Gastroesophageal sphincter (tissue), 3 donors: ENCODE data around the gene BICRA.

Experiments
- EP300 ChIP-seq: sonication (generic); formaldehyde crosslinking; IDR thresholded peaks from one replicate; pipeline ENCODE4 v1.6.1; 2017; ENCODE audit warnings: antibody characterized with exemption, mild to moderate bottlenecking
- TF ChIP-seq, protein P1 (sequence below), 4 experiments: fragments of 200-600 bp in 2 of 4; fragments of 450-650 bp in 2 of 4; sonication (generic) in 1 of 4; IDR thresholded peaks; one replicate each; pipeline ENCODE4 v1.5.1; 2017 to 2019; ENCODE audit warnings: antibody characterized with exemption in 4 of 4, mild to moderate bottlenecking in 2 of 4, moderate library complexity in 2 of 4

DNA sequence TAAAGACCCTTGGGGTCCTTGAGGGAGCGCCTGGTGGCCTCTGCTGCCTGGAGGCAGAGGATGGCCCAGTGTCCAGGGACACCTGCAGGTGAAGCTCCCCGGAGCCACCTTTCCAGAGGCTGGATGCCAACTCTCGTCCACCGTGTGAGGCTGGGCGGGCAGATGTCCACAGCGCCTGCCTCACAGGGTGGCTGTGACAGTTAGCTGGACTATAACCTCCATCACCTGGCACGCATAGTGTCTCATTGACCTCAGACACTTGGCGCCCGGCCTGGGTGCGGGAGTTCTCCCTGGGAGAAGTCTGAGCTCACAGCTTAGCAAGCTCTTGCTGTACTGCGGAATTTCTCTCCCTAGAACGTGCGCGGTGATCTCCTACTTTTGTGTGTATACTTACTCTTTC, 9.8 kb downstream of the BICRA start:
- TF ChIP-seq, protein P1, sequence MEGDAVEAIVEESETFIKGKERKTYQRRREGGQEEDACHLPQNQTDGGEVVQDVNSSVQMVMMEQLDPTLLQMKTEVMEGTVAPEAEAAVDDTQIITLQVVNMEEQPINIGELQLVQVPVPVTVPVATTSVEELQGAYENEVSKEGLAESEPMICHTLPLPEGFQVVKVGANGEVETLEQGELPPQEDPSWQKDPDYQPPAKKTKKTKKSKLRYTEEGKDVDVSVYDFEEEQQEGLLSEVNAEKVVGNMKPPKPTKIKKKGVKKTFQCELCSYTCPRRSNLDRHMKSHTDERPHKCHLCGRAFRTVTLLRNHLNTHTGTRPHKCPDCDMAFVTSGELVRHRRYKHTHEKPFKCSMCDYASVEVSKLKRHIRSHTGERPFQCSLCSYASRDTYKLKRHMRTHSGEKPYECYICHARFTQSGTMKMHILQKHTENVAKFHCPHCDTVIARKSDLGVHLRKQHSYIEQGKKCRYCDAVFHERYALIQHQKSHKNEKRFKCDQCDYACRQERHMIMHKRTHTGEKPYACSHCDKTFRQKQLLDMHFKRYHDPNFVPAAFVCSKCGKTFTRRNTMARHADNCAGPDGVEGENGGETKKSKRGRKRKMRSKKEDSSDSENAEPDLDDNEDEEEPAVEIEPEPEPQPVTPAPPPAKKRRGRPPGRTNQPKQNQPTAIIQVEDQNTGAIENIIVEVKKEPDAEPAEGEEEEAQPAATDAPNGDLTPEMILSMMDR (IDR thresholded peaks at IDR 0.05) = no peak
- no peak for TF ChIP-seq EP300
